K562 (cell line): ENCODE data around the gene KATNAL2. TPM values are rescaled to one million over a fixed set of nuclear protein-coding genes. Genes with fewer than 3 reads are reported as not detected.

Experiments used
- ATAC-seq: fragments of 200-7000 bp; cut with Tn5 transposase; 3 replicates; pipeline ENCODE4 v1.9.1; 2020; ENCODE audit warnings: moderate library complexity
- BruUV-seq: library from RNA; stranded (reverse); fragments of 400-500 nt; replicated peaks from 2 replicates; lab custom pipeline; 2021; lab: Mats Ljungman, UMichigan
- CTCF ChIA-PET: fragments of 300-600 bp; formaldehyde crosslinking; extraction: SDS; loops from one replicate; lab custom pipeline; 2021; ENCODE audit warnings: low intra/inter-chr PET ratio; lab: Yijun Ruan, JAX
- POLR2A ChIA-PET: fragments of 300-600, 350-650 bp; sonication (Branson Sonifier 250); formaldehyde crosslinking; extraction: SDS; loops from one replicate; lab custom pipeline; 2021; ENCODE audit warnings: antibody characterized with exemption, inconsistent platforms; lab: Yijun Ruan, JAX
- DNase-seq, 4 experiments: peaks; one replicate each; pipeline versions ENCODE4 v3.0.0 to v3.0.0-alpha.2; 2011 to 2018; ENCODE audit warnings: low spot score in 3 of 4, mixed read lengths in 3 of 4; ENCODE audit errors: extremely low read depth in 1 of 4
- FAIRE-seq: peaks from 2 replicates; lab custom pipeline; 2011; peaks lifted over from hg19 to GRCh38; lab: Jason Lieb, UNC
- H2AFZ ChIP-seq: 2 replicates; pipeline ENCODE4 v1.6.0; 2011; ENCODE audit warnings: low read depth, low read length, control low read depth, inconsistent platforms
- H3K27ac ChIP-seq: fragments of 200-600 bp; 3 replicates; pipeline ENCODE4 v1.8.0; 2011; ENCODE audit warnings: low read depth, mild to moderate bottlenecking, control low read depth, inconsistent platforms, low read length, moderate library complexity, mixed read lengths; ENCODE audit errors: extremely low read depth
- H3K27me3 ChIP-seq, 2 experiments: fragments of 300-600 bp in 1 of 2; 2 replicates in 1 of 2; 3 replicates in 1 of 2; pipeline versions ENCODE4 v1.6.0 to v1.8.0; 2011; ENCODE audit warnings: inconsistent platforms in 2 of 2, low read length in 2 of 2, mild to moderate bottlenecking in 1 of 2, mixed read lengths in 1 of 2, moderate library complexity in 1 of 2; ENCODE audit not compliant: control insufficient read depth in 2 of 2, insufficient read depth in 2 of 2
- H3K36me3 ChIP-seq: fragments of 300-600 bp; 3 replicates; pipeline ENCODE4 v1.8.0; 2011; ENCODE audit warnings: mild to moderate bottlenecking, low read length, inconsistent platforms; ENCODE audit not compliant: control insufficient read depth, insufficient read depth
- H3K4me1 ChIP-seq, 2 experiments: fragments of 200-600 bp in 1 of 2; replicated peaks in 1 of 2; 2 replicates in 1 of 2; 3 replicates in 1 of 2; pipeline versions ENCODE4 v1.5.1 to v1.8.0; 2011; ENCODE audit warnings: inconsistent platforms in 2 of 2, low read length in 2 of 2, mild to moderate bottlenecking in 1 of 2, mixed read lengths in 1 of 2, moderate library complexity in 1 of 2; ENCODE audit not compliant: control insufficient read depth in 2 of 2, insufficient read depth in 2 of 2
- H3K4me2 ChIP-seq: 2 replicates; pipeline ENCODE4 v1.6.1; 2011; ENCODE audit warnings: low read length, control low read depth, inconsistent platforms, mixed read lengths; ENCODE audit not compliant: insufficient read depth
- H3K4me3 ChIP-seq: fragments of 200-600 bp; sonication (generic), shearing (Covaris generic); 2 replicates; pipeline ENCODE4 v1.5.1; 2016; ENCODE audit warnings: control low read depth, inconsistent platforms
- H3K79me2 ChIP-seq: fragments of 200-600 bp; 3 replicates; pipeline ENCODE4 v1.8.0; 2011; ENCODE audit warnings: low read length, inconsistent platforms; ENCODE audit not compliant: control insufficient read depth, insufficient read depth
- H3K9ac ChIP-seq, 2 experiments: 2 replicates each; pipeline versions ENCODE4 v1.6.0 to v1.6.1; 2011; ENCODE audit warnings: low read depth in 2 of 2, low read length in 2 of 2, control low read depth in 1 of 2, inconsistent platforms in 1 of 2, mild to moderate bottlenecking in 1 of 2, mixed read lengths in 1 of 2; ENCODE audit not compliant: insufficient read depth in 1 of 2
- H3K9me1 ChIP-seq: one replicate; pipeline ENCODE4 v1.6.0; 2011; ENCODE audit warnings: inconsistent platforms, mild to moderate bottlenecking, low read length, moderate library complexity; ENCODE audit not compliant: control insufficient read depth, insufficient read depth
- H3K9me3 ChIP-seq: replicated peaks from 2 replicates; pipeline ENCODE4 v1.5.1; 2011; ENCODE audit warnings: low read depth, low read length, inconsistent platforms; ENCODE audit not compliant: control insufficient read depth, insufficient read depth
- H4K20me1 ChIP-seq: replicated peaks from 2 replicates; pipeline ENCODE4 v1.6.1; 2011; ENCODE audit warnings: low read length, inconsistent platforms, mixed read lengths; ENCODE audit not compliant: control insufficient read depth, insufficient read depth
- BHLHE40 ChIP-seq: IDR thresholded peaks from 2 replicates; pipeline ENCODE4 v1.6.1; 2011; ENCODE audit warnings: low read length, improper control_type of control experiment
- E4F1 ChIP-seq: fragments of 250-450 bp; sonication (Bioruptor Pico); IDR thresholded peaks from 2 replicates; pipeline ENCODE4 v1.5.0; 2021; ENCODE audit warnings: mild to moderate bottlenecking, borderline replicate concordance
- ETV5 ChIP-seq: sonication (generic); formaldehyde crosslinking; IDR thresholded peaks from 2 replicates; pipeline ENCODE4 v1.4.0; 2020; ENCODE audit warnings: low read depth, mild to moderate bottlenecking, missing genetic modification reagents
- HDAC8 ChIP-seq: fragments of 450-650 bp; IDR thresholded peaks from 2 replicates; pipeline ENCODE4 v1.6.1; 2016; ENCODE audit warnings: mild to moderate bottlenecking, missing genetic modification characterization, moderate library complexity, missing compliant biosample characterization
- MNT ChIP-seq, 2 experiments: fragments of 450-650 bp; conservative IDR thresholded peaks; 2 replicates each; pipeline ENCODE4 v1.6.1; 2017; ENCODE audit warnings: mild to moderate bottlenecking in 2 of 2, moderate library complexity in 2 of 2
- NR0B1 ChIP-seq: fragments of 450-650 bp; IDR thresholded peaks from one replicate; pipeline ENCODE4 v1.6.1; 2018; ENCODE audit warnings: mild to moderate bottlenecking, moderate library complexity; ENCODE audit not compliant: partially characterized antibody
- SIN3B ChIP-seq: fragments of 450-650 bp; IDR thresholded peaks from 2 replicates; pipeline ENCODE4 v1.6.1; 2017; ENCODE audit warnings: low read depth, mild to moderate bottlenecking, moderate library complexity
- SNRNP70 ChIP-seq: fragments of 200-400 bp; formaldehyde crosslinking; optimal IDR thresholded peaks from 2 replicates; pipeline ENCODE3; 2017; ENCODE audit warnings: low read depth, low read length
- TAF1 ChIP-seq: IDR thresholded peaks from 2 replicates; pipeline ENCODE4 v1.6.1; 2011; ENCODE audit warnings: mild to moderate bottlenecking, low read length, moderate library complexity; ENCODE audit not compliant: insufficient read depth, control insufficient read depth, severe bottlenecking; ENCODE audit errors: extremely low read depth
- THAP7 ChIP-seq: fragments of 250-450 bp; sonication (Bioruptor Pico); IDR thresholded peaks from 2 replicates; pipeline ENCODE4 v1.5.0; 2021
- ZFP30 ChIP-seq: fragments of 250-450 bp; sonication (Bioruptor Pico); IDR thresholded peaks from 2 replicates; pipeline ENCODE4 v1.8.0; 2022; ENCODE audit warnings: moderate library complexity, mild to moderate bottlenecking, inconsistent platforms, borderline replicate concordance
- ZNF395 ChIP-seq: fragments of 200-800 bp; sonication (Bioruptor generic); IDR thresholded peaks from 2 replicates; pipeline ENCODE4 v1.6.1; 2017; ENCODE audit warnings: missing genetic modification characterization, missing compliant biosample characterization
- ZNF780A ChIP-seq: fragments of 250-450 bp; sonication (Bioruptor Pico); IDR thresholded peaks from 2 replicates; pipeline ENCODE4 v1.5.0; 2021; ENCODE audit warnings: mild to moderate bottlenecking
- ZNF79 ChIP-seq: fragments of 250-450 bp; sonication (Bioruptor Pico); IDR thresholded peaks from 2 replicates; pipeline ENCODE4 v1.4.0; 2020; ENCODE audit warnings: low read depth, mild to moderate bottlenecking, moderate library complexity
- WGBS: fragments of 100-300 bp; shearing (Covaris generic); methylation state at CpG from one replicate; pipeline ENCODE4 v1.1.6; 2016; ENCODE audit warnings: low coverage, mixed read lengths; ENCODE audit not compliant: insufficient coverage; ENCODE audit errors: missing lambda C conversion rate; 5-methylcytosine and 5-hydroxymethylcytosine counted together
- in situ Hi-C: fragments of 300-500 bp; cut with MboI; formaldehyde crosslinking; loops from 4 replicates; pipeline ENCODE4 v1.15.0; 2018; ENCODE audit warnings: inconsistent platforms, mixed read lengths
- intact Hi-C: fragments of 100-400 bp; cut with micrococcal nuclease; formaldehyde crosslinking; loops from 2 replicates; pipeline ENCODE4 v1.14.2; 2022
- polyA plus RNA-seq, 8 experiments: library from polyadenylated mRNA; depleted of rRNA in 4 of 8; stranded (reverse) in 5 of 8; unstranded in 3 of 8; fragments of >200 nt; fragmentation: Nextera tagmentation in 2 of 8; fragmentation: Illumina TruSeq in 1 of 8; extraction: Ambion mirVana in 2 of 8; extraction: Trizol in 1 of 8; gene quantifications; 2 replicates each; pipeline versions ENCODE4 v1.2.1 to v1.2.3, GENCODE V29; 2011 to 2014; ENCODE audit warnings: inconsistent platforms in 1 of 8, missing spikeins in 1 of 8
- total RNA-seq, 7 experiments: library from RNA; depleted of rRNA in 6 of 7; stranded (reverse); fragments of >200 nt in 6 of 7; fragmentation: Illumina TruSeq in 2 of 7; extraction: Trizol in 2 of 7; gene quantifications; 2 replicates each; pipeline versions ENCODE4 v1.2.1 to v1.2.3, GENCODE V29; 2011 to 2021; ENCODE audit warnings: low replicate concordance in 1 of 7

Gene KATNAL2
- total and polyA plus RNA-seq, 9 of the 15 experiments (the other 6 are each of a cell fraction or from before 2014, with no cell fraction given) = 0.08 to 1.2 (median 0.48) TPM

GRCh38 chr18:46886893-46887292, 30.5 kb upstream of the KATNAL2 start (continued):
- TF ChIP-seq TAF1 (no peak), MNT (conservative IDR thresholded peaks at IDR 0.05) (no peak), SNRNP70 (no peak), ZNF79 (CRISPR knock-in tag) (no peak), BHLHE40 (no peak), NR0B1 (no peak)

GRCh38 chr18:46888965-46889364, 28.4 kb upstream of the KATNAL2 start:
- ATAC-seq (no peak), FAIRE-seq (no peak), DNase-seq (no peak)
- 100% methylated on average over 1 of the region's 1 CpG for WGBS
- no peak overlapping the region for H3K4me2 ChIP-seq
- no peak overlapping the region for H2AFZ ChIP-seq
- intact Hi-C loops (no loop called here), in situ Hi-C loops (no loop called here)
- ChIA-PET POLR2A (no interaction called here), CTCF (no interaction called here)
- no peak overlapping the region for H3K9ac ChIP-seq
- peaks cover 71% of the 10 kb centered on the region for H3K79me2 ChIP-seq
- no peak overlapping the region for H3K27ac ChIP-seq
- peaks cover 2% of the 10 kb centered on the region for H3K9me1 ChIP-seq
- H3K4me3 ChIP-seq = no peak overlapping the region
- TF ChIP-seq E4F1 = no peak
- no peak for TF ChIP-seq ZNF780A (CRISPR knock-in tag)
- no peak for TF ChIP-seq THAP7 (CRISPR knock-in tag)
- TF ChIP-seq ZNF395 (CRISPR knock-in tag) = no peak
- TF ChIP-seq ETV5 (CRISPR knock-in tag) = no peak
- no peak for TF ChIP-seq ZFP30 (CRISPR knock-in tag)
- TF ChIP-seq HDAC8 = no peak
- TF ChIP-seq SIN3B = no peak
- peaks cover 0 to 10% of the 10 kb centered on the region in 2 experiments; a peak in 4 of 5 replicates for H3K4me1 ChIP-seq
- H3K9me3 ChIP-seq = peaks cover 14% of the 10 kb centered on the region
- H3K27me3 ChIP-seq = no peaks in the 10 kb centered on the region
- no TSS peak for BruUV-seq
- H3K36me3 ChIP-seq = peaks cover 27% of the 10 kb centered on the region
- no peaks in the 10 kb centered on the region for H4K20me1 ChIP-seq
